Loucy (cell line): Measurements from ENCODE around the gene YTHDF1.
"Not testable (repeated sequence)": the region's sequence is repeated elsewhere in the genome, so short reads cannot be mapped to it uniquely, and the experiment has no call there.

Experiments used
- H2AFZ ChIP-seq: fragments of 200-600 bp; sonication (generic); 2 replicates; pipeline ENCODE4 v1.6.0; 2016; ENCODE audit warnings: antibody characterized with exemption, mild to moderate bottlenecking, low read length, moderate library complexity
- H3F3A ChIP-seq: fragments of 200-600 bp; 2 replicates; pipeline ENCODE4 v1.6.0; 2016; ENCODE audit warnings: antibody characterized with exemption, low read depth, mild to moderate bottlenecking
- H3K27me3 ChIP-seq: fragments of 200-600 bp; sonication (generic); 2 replicates; pipeline ENCODE4 v1.6.1; 2014; ENCODE audit warnings: low read length, mild to moderate bottlenecking; ENCODE audit not compliant: insufficient read depth, poor library complexity, severe bottlenecking
- H3K36me3 ChIP-seq: fragments of 200-600 bp; sonication (generic); 2 replicates; pipeline ENCODE4 v1.6.1; 2016; ENCODE audit warnings: low read length; ENCODE audit not compliant: insufficient read depth
- H3K4me1 ChIP-seq: fragments of 200-600 bp; sonication (generic); 2 replicates; pipeline ENCODE4 v1.5.1; 2014; ENCODE audit warnings: low read length, mild to moderate bottlenecking; ENCODE audit not compliant: insufficient read depth, poor library complexity, severe bottlenecking
- H3K4me2 ChIP-seq: fragments of 200-600 bp; sonication (generic); 2 replicates; pipeline ENCODE4 v1.6.0; 2014; ENCODE audit warnings: antibody characterized with exemption, low read length, low read depth, mild to moderate bottlenecking; ENCODE audit not compliant: poor library complexity, severe bottlenecking
- H3K4me3 ChIP-seq: fragments of 200-600 bp; sonication (generic); 2 replicates; pipeline ENCODE4 v1.5.1; 2014; ENCODE audit warnings: low read length, mild to moderate bottlenecking, mixed read lengths; ENCODE audit not compliant: poor library complexity, severe bottlenecking
- H3K79me2 ChIP-seq: fragments of 200-600 bp; sonication (generic); 2 replicates; pipeline ENCODE4 v1.6.1; 2014; ENCODE audit warnings: low read length; ENCODE audit not compliant: insufficient read depth
- H3K9ac ChIP-seq: fragments of 200-600 bp; sonication (generic); 2 replicates; pipeline ENCODE4 v1.6.0; 2014; ENCODE audit warnings: mild to moderate bottlenecking, low read depth, low read length, moderate library complexity; ENCODE audit not compliant: poor library complexity, severe bottlenecking
- H3K9me2 ChIP-seq: fragments of 200-600 bp; sonication (generic); replicated peaks from 2 replicates; pipeline ENCODE4 v1.6.1; 2016; ENCODE audit warnings: low read depth, low read length, mixed read lengths
- H3K9me3 ChIP-seq: fragments of 200-600 bp; sonication (generic); 2 replicates; pipeline ENCODE4 v1.6.1; 2014; ENCODE audit warnings: mild to moderate bottlenecking, antibody characterized with exemption, low read length, low read depth; ENCODE audit not compliant: insufficient read depth
- H4K20me1 ChIP-seq: fragments of 200-600 bp; sonication (generic); 2 replicates; pipeline ENCODE4 v1.6.0; 2014; ENCODE audit warnings: antibody characterized with exemption, low read length, mild to moderate bottlenecking; ENCODE audit not compliant: insufficient read depth, poor library complexity, severe bottlenecking
- CTCF ChIP-seq: fragments of 200-600 bp; sonication (generic); conservative IDR thresholded peaks from 2 replicates; pipeline ENCODE4 v1.5.1; 2014; ENCODE audit warnings: mild to moderate bottlenecking, antibody characterized with exemption, low read length
- EZH2phosphoT487 ChIP-seq: fragments of 200-600 bp; IDR thresholded peaks from 2 replicates; pipeline ENCODE4 v1.6.1; 2018; ENCODE audit warnings: antibody characterized with exemption, mild to moderate bottlenecking, moderate library complexity, borderline replicate concordance

The YTHDF1 gene

GRCh38 chr20:63158352-63158751, 57.6 kb downstream of the YTHDF1 start:
- Histone ChIP-seq H3F3A (no peaks in the 10 kb centered on the region), H3K79me2 (no peaks in the 10 kb centered on the region), H3K27me3 (no peaks in the 10 kb centered on the region), H3K36me3 (no peaks in the 10 kb centered on the region), H3K4me2 (no peak overlapping the region), H3K9me3 (no peaks in the 10 kb centered on the region), H3K4me1 (peaks cover 9% of the 10 kb centered on the region), H3K9ac (no peak overlapping the region), H3K4me3 (no peak overlapping the region), H3K9me2 (no peaks in the 10 kb centered on the region), H4K20me1 (no peaks in the 10 kb centered on the region), H2AFZ (no peak overlapping the region)
- TF ChIP-seq CTCF: no peak
- TF ChIP-seq EZH2phosphoT487: no peak

- H3K9me3 ChIP-seq, H3F3A ChIP-seq, H3K9ac ChIP-seq, H3K4me1 ChIP-seq, H3K4me3 ChIP-seq, H3K4me2 ChIP-seq, H3K27me3 ChIP-seq, H4K20me1 ChIP-seq, H3K79me2 ChIP-seq, H3K36me3 ChIP-seq, H3K9me2 ChIP-seq, H2AFZ ChIP-seq: not testable (repeated sequence)
These were observed 58.5 kb downstream of the YTHDF1 start for GRCh38 chr20:63157431-63157830.

GRCh38 chr20:63156221-63156671, 59.7 kb downstream of the YTHDF1 start:
- Histone ChIP-seq H2AFZ (no peak overlapping the region), H3K4me2 (no peak overlapping the region), H3K36me3 (no peaks in the 10 kb centered on the region), H3K4me3 (no peak overlapping the region), H3F3A (no peaks in the 10 kb centered on the region), H3K9ac (no peak overlapping the region), H3K9me3 (no peaks in the 10 kb centered on the region), H3K79me2 (no peaks in the 10 kb centered on the region), H3K4me1 (no peaks in the 10 kb centered on the region), H3K27me3 (no peaks in the 10 kb centered on the region), H4K20me1 (no peaks in the 10 kb centered on the region), H3K9me2 (no peaks in the 10 kb centered on the region)
- no peak for TF ChIP-seq CTCF
- no peak for TF ChIP-seq EZH2phosphoT487

- Histone ChIP-seq H3K9ac (no peak overlapping the region), H4K20me1 (no peaks in the 10 kb centered on the region), H3K27me3 (no peaks in the 10 kb centered on the region), H3F3A (no peaks in the 10 kb centered on the region), H3K4me3 (no peak overlapping the region), H3K36me3 (no peaks in the 10 kb centered on the region), H3K4me2 (no peak overlapping the region), H3K4me1 (no peaks in the 10 kb centered on the region), H3K79me2 (no peaks in the 10 kb centered on the region), H3K9me2 (no peaks in the 10 kb centered on the region), H2AFZ (no peak overlapping the region), H3K9me3 (no peaks in the 10 kb centered on the region)
- TF ChIP-seq CTCF: no peak
- no peak for TF ChIP-seq EZH2phosphoT487
These were observed 60.4 kb downstream of the YTHDF1 start for GRCh38 chr20:63155266-63156165.
